Spinal cord (tissue), 10 donors: ENCODE data around the gene SLC39A6. TPM values are rescaled to one million over a fixed set of nuclear protein-coding genes. Genes with fewer than 3 reads are reported as not detected.
"Not testable (repeated sequence)": the region's sequence is repeated elsewhere in the genome, so short reads cannot be mapped to it uniquely, and the experiment has no call there.

ENCODE experiments used
- DNase-seq, 6 donors: peaks; one replicate each; pipeline versions ENCODE4 v3.0.0 to v3.0.0-alpha.2; 2013 to 2015; ENCODE audit warnings: low spot score in 6 of 6, low read depth in 4 of 6
- H3K27ac ChIP-seq: one replicate; pipeline ENCODE4 v1.5.1; 2013; ENCODE audit warnings: low read depth, low read length, control low read depth
- H3K27me3 ChIP-seq: one replicate; pipeline ENCODE4 v1.6.1; 2013; ENCODE audit warnings: low read length; ENCODE audit not compliant: control insufficient read depth, insufficient read depth
- H3K36me3 ChIP-seq: one replicate; pipeline ENCODE4 v1.6.1; 2013; ENCODE audit warnings: low read length; ENCODE audit not compliant: control insufficient read depth, insufficient read depth
- H3K4me1 ChIP-seq: one replicate; pipeline ENCODE4 v1.6.1; 2013; ENCODE audit warnings: low read length; ENCODE audit not compliant: control insufficient read depth, insufficient read depth
- H3K4me3 ChIP-seq: one replicate; pipeline ENCODE4 v1.5.1; 2013; ENCODE audit warnings: low read depth, low read length, control low read depth
- H3K9me3 ChIP-seq: one replicate; pipeline ENCODE4 v1.6.1; 2013; ENCODE audit warnings: low read length; ENCODE audit not compliant: control insufficient read depth, insufficient read depth
- WGBS: methylation state at CpG from one replicate; pipeline ENCODE4 v1.1.5; 2013; ENCODE audit warnings: missing lambda C conversion rate; ENCODE audit not compliant: insufficient coverage; 5-methylcytosine and 5-hydroxymethylcytosine counted together
- polyA plus RNA-seq, 2 donors: library from polyadenylated mRNA; unstranded; fragments of 120-200 nt; gene quantifications; one replicate each; pipeline ENCODE4 v1.2.1, GENCODE V29; 2013; ENCODE audit not compliant: insufficient read length in 2 of 2
- total RNA-seq, 2 donors: library from RNA; depleted of rRNA in 1 of 2; stranded (reverse); fragments of 120-200 nt in 1 of 2; fragments of >200 nt in 1 of 2; gene quantifications; one replicate each; pipeline versions ENCODE4 v1.2.3 to v1.2.4, GENCODE V29; 2013 to 2014
- donor health status: healthy.

Gene SLC39A6
- total and polyA plus RNA-seq, 4 donors: 92.1 to 121 (median 104) TPM

GRCh38 chr18:36092116-36092515, 37.0 kb downstream of the SLC39A6 start:
- not testable (repeated sequence) for H3K4me3 ChIP-seq, H3K4me1 ChIP-seq, H3K27ac ChIP-seq, H3K36me3 ChIP-seq, H3K9me3 ChIP-seq, H3K27me3 ChIP-seq, DNase-seq
- WGBS: 92% methylated on average over 2 of the region's 5 CpGs

- 80% methylated on average over 3 of the region's 6 CpGs for WGBS
- DNase-seq: no peak
- H3K9me3 ChIP-seq: no peaks in the 10 kb centered on the region
- H3K27ac ChIP-seq: no peak overlapping the region
- no peaks in the 10 kb centered on the region for H3K4me1 ChIP-seq
- no peak overlapping the region for H3K4me3 ChIP-seq
- H3K36me3 ChIP-seq: no peaks in the 10 kb centered on the region
- H3K27me3 ChIP-seq: no peaks in the 10 kb centered on the region
Measured at GRCh38 chr18:36089001-36089400, 40.1 kb downstream of the SLC39A6 start.

GRCh38 chr18:36088256-36088655, 40.9 kb downstream of the SLC39A6 start:
- Histone ChIP-seq H3K9me3 (no peaks in the 10 kb centered on the region), H3K27me3 (no peaks in the 10 kb centered on the region), H3K27ac (no peak overlapping the region), H3K4me1 (no peaks in the 10 kb centered on the region), H3K4me3 (no peak overlapping the region), H3K36me3 (no peaks in the 10 kb centered on the region)
- whole genome bisulfite sequencing: 91% methylated on average over 1 of the region's 2 CpGs
- DNase-seq: no peak

GRCh38 chr18:36086186-36086585, 43.0 kb downstream of the SLC39A6 start:
- Histone ChIP-seq H3K36me3 (no peaks in the 10 kb centered on the region), H3K9me3 (no peaks in the 10 kb centered on the region), H3K4me1 (no peaks in the 10 kb centered on the region), H3K27ac (no peak overlapping the region), H3K4me3 (no peak overlapping the region), H3K27me3 (no peaks in the 10 kb centered on the region)
- no peak for DNase-seq
- WGBS: 78% methylated on average over 8 of the region's 8 CpGs

- no peak for DNase-seq
- no peaks in the 10 kb centered on the region for H3K36me3 ChIP-seq
- H3K27ac ChIP-seq: no peak overlapping the region
- H3K4me3 ChIP-seq: no peak overlapping the region
- H3K27me3 ChIP-seq: no peaks in the 10 kb centered on the region
- H3K9me3 ChIP-seq: peaks cover 3% of the 10 kb centered on the region
- H3K4me1 ChIP-seq: no peaks in the 10 kb centered on the region
- 98% methylated on average over 4 of the region's 4 CpGs for WGBS
Measured at GRCh38 chr18:36085195-36085594, 43.9 kb downstream of the SLC39A6 start.

GRCh38 chr18:36083729-36084128, 45.4 kb downstream of the SLC39A6 start:
- 75% methylated on average over 1 of the region's 2 CpGs for WGBS
- no peak for DNase-seq
- no peak overlapping the region for H3K4me3 ChIP-seq
- H3K4me1 ChIP-seq: no peaks in the 10 kb centered on the region
- H3K9me3 ChIP-seq: peaks cover 6% of the 10 kb centered on the region
- H3K27ac ChIP-seq: no peak overlapping the region
- H3K36me3 ChIP-seq: no peaks in the 10 kb centered on the region
- no peaks in the 10 kb centered on the region for H3K27me3 ChIP-seq

GRCh38 chr18:36081118-36081517, 48.0 kb downstream of the SLC39A6 start:
- no CpG with 5 or more reads among the region's 2 CpGs for WGBS
- H3K4me1 ChIP-seq, H3K9me3 ChIP-seq, H3K27ac ChIP-seq, H3K36me3 ChIP-seq, H3K27me3 ChIP-seq, DNase-seq, H3K4me3 ChIP-seq: not testable (repeated sequence)

- DNase-seq: no peak
- H3K27ac ChIP-seq: no peak overlapping the region
- H3K9me3 ChIP-seq: peaks cover 6% of the 10 kb centered on the region
- no peaks in the 10 kb centered on the region for H3K27me3 ChIP-seq
- no peaks in the 10 kb centered on the region for H3K36me3 ChIP-seq
- H3K4me1 ChIP-seq: no peaks in the 10 kb centered on the region
- WGBS: 100% methylated on average over 2 of the region's 6 CpGs
- no peak overlapping the region for H3K4me3 ChIP-seq
Measured at GRCh38 chr18:36078751-36079529, 50.2 kb downstream of the SLC39A6 start.

GRCh38 chr18:36077764-36078163, 51.4 kb downstream of the SLC39A6 start:
- not testable (repeated sequence) for H3K27me3 ChIP-seq, H3K27ac ChIP-seq, H3K36me3 ChIP-seq, DNase-seq, H3K4me3 ChIP-seq, H3K4me1 ChIP-seq, H3K9me3 ChIP-seq
- WGBS: 100% methylated on average over 7 of the region's 27 CpGs

GRCh38 chr18:36075862-36076587, 53.1 kb downstream of the SLC39A6 start:
- H3K36me3 ChIP-seq: no peaks in the 10 kb centered on the region
- 97% methylated on average over 4 of the region's 6 CpGs for WGBS
- DNase-seq: no peak

More at GRCh38 chr18:36075862-36076587, 53.1 kb downstream of the SLC39A6 start:
- peaks cover 6% of the 10 kb centered on the region for H3K9me3 ChIP-seq
- no peaks in the 10 kb centered on the region for H3K27me3 ChIP-seq
- no peak overlapping the region for H3K27ac ChIP-seq
- H3K4me1 ChIP-seq: no peaks in the 10 kb centered on the region
- H3K4me3 ChIP-seq: no peak overlapping the region
